Measurements from ENCODE around the gene HMGCLL1.

- TF ChIP-seq CTCF (IDR thresholded peaks at IDR 0.05), result no peak
- TF ChIP-seq POLR2A (IDR thresholded peaks at IDR 0.05), result no peak
Observed at GRCh38 chr6:55604021-55604420, 25.0 kb upstream of the HMGCLL1 start.
